IMR-90 (cell line): ENCODE results near the gene MRPL12. TPM values are rescaled to one million over a fixed set of nuclear protein-coding genes. Genes with fewer than 3 reads are reported as not detected.

Experiments used
- ATAC-seq: fragments of 200-7000 bp; cut with Tn5 transposase; 2 replicates; pipeline ENCODE4 v1.9.1; 2020; ENCODE audit warnings: low read depth, mild to moderate bottlenecking, moderate library complexity
- BruUV-seq: library from RNA; stranded (reverse); fragments of 400-500 nt; replicated peaks from 2 replicates; lab custom pipeline; 2021; lab: Mats Ljungman, UMichigan
- CTCF ChIA-PET: fragments of 300-600 bp; formaldehyde crosslinking; extraction: SDS; loops from one replicate; lab custom pipeline; 2021; ENCODE audit warnings: antibody characterized with exemption; lab: Yijun Ruan, JAX
- POLR2A ChIA-PET: fragments of 300-600 bp; sonication (Branson Sonifier 250); formaldehyde crosslinking; loops from one replicate; lab custom pipeline; 2022; ENCODE audit warnings: antibody characterized with exemption; ENCODE audit not compliant: unreplicated experiment; lab: Charles Lee
- DNase-seq: peaks from one replicate; pipeline ENCODE4 v3.0.0; 2013
- H2AFZ ChIP-seq: replicated peaks from 2 replicates; pipeline ENCODE3; 2013; ENCODE audit warnings: low read length, mild to moderate bottlenecking; ENCODE audit not compliant: poor library complexity
- H2AK5ac ChIP-seq: 2 replicates; pipeline ENCODE4 v1.6.1; 2013; ENCODE audit warnings: low read depth, low read length, inconsistent platforms
- H2AK9ac ChIP-seq: replicated peaks from 2 replicates; pipeline ENCODE3; 2013; ENCODE audit warnings: mild to moderate bottlenecking, low read depth, low read length, moderate library complexity; ENCODE audit not compliant: poor library complexity
- H2BK120ac ChIP-seq: 2 replicates; pipeline ENCODE4 v1.6.1; 2013; ENCODE audit warnings: low read depth, low read length, inconsistent platforms
- H2BK15ac ChIP-seq: 3 replicates; pipeline ENCODE4 v1.6.1; 2013; ENCODE audit warnings: low read depth, low read length, inconsistent platforms
- H2BK20ac ChIP-seq: 2 replicates; pipeline ENCODE4 v1.6.1; 2013; ENCODE audit warnings: low read depth, mild to moderate bottlenecking, inconsistent platforms, low read length, moderate library complexity
- H2BK5ac ChIP-seq: 2 replicates; pipeline ENCODE4 v1.6.1; 2013; ENCODE audit warnings: mild to moderate bottlenecking, low read depth, low read length, inconsistent platforms; ENCODE audit not compliant: poor library complexity, severe bottlenecking
- H3K14ac ChIP-seq: replicated peaks from 2 replicates; pipeline ENCODE4 v1.6.1; 2013; ENCODE audit warnings: low read depth, low read length, inconsistent platforms
- H3K18ac ChIP-seq: 2 replicates; pipeline ENCODE4 v1.6.1; 2013; ENCODE audit warnings: low read depth, low read length, control low read depth
- H3K23ac ChIP-seq: 2 replicates; pipeline ENCODE4 v1.6.1; 2013; ENCODE audit warnings: low read depth, low read length, inconsistent platforms
- H3K27ac ChIP-seq: 2 replicates; pipeline ENCODE4 v1.5.1; 2013; ENCODE audit warnings: mild to moderate bottlenecking, control low read depth, low read length; ENCODE audit not compliant: insufficient read depth
- H3K27me3 ChIP-seq: 2 replicates; pipeline ENCODE4 v1.6.1; 2013; ENCODE audit warnings: low read length; ENCODE audit not compliant: control insufficient read depth, insufficient read depth
- H3K36me3 ChIP-seq: 2 replicates; pipeline ENCODE4 v1.6.1; 2013; ENCODE audit warnings: low read length, mixed read lengths; ENCODE audit not compliant: control insufficient read depth, insufficient read depth
- H3K4ac ChIP-seq: 2 replicates; pipeline ENCODE4 v1.6.1; 2013; ENCODE audit warnings: low read depth, low read length, inconsistent platforms
- H3K4me1 ChIP-seq: 2 replicates; pipeline ENCODE4 v1.6.1; 2013; ENCODE audit warnings: low read length, mixed read lengths; ENCODE audit not compliant: control insufficient read depth, insufficient read depth
- H3K4me2 ChIP-seq: 2 replicates; pipeline ENCODE4 v1.6.1; 2013; ENCODE audit warnings: low read depth, mild to moderate bottlenecking, control low read depth, low read length, moderate library complexity
- H3K4me3 ChIP-seq: 2 replicates; pipeline ENCODE4 v1.5.1; 2013; ENCODE audit warnings: low read depth, mild to moderate bottlenecking, control low read depth, low read length, moderate library complexity; ENCODE audit not compliant: insufficient read depth
- H3K56ac ChIP-seq: 2 replicates; pipeline ENCODE4 v1.6.1; 2013; ENCODE audit warnings: low read length, inconsistent platforms; ENCODE audit not compliant: insufficient read depth; ENCODE audit errors: extremely low read depth
- H3K79me1 ChIP-seq, 2 experiments: 2 replicates each; pipeline ENCODE4 v1.6.1; 2013; ENCODE audit warnings: low read length in 2 of 2, inconsistent platforms in 1 of 2, low read depth in 1 of 2
- H3K9ac ChIP-seq: 2 replicates; pipeline ENCODE4 v1.6.1; 2013; ENCODE audit warnings: low read depth, low read length, control low read depth
- H3K9me1 ChIP-seq: 2 replicates; pipeline ENCODE4 v1.6.1; 2013; ENCODE audit warnings: low read length, inconsistent platforms; ENCODE audit not compliant: insufficient read depth
- H3K9me3 ChIP-seq: 2 replicates; pipeline ENCODE4 v1.6.1; 2013; ENCODE audit warnings: low read length; ENCODE audit not compliant: control insufficient read depth, insufficient read depth
- H4K20me1 ChIP-seq: 2 replicates; pipeline ENCODE4 v1.6.1; 2013; ENCODE audit warnings: low read length, inconsistent platforms; ENCODE audit not compliant: insufficient read depth
- H4K5ac ChIP-seq: 2 replicates; pipeline ENCODE4 v1.6.1; 2013; ENCODE audit warnings: mild to moderate bottlenecking, low read depth, low read length, control low read depth
- H4K8ac ChIP-seq, 2 experiments: 2 replicates each; pipeline ENCODE4 v1.6.1; 2013; ENCODE audit warnings: low read depth in 2 of 2, low read length in 2 of 2, control low read depth in 1 of 2, inconsistent platforms in 1 of 2
- H4K91ac ChIP-seq: 2 replicates; pipeline ENCODE4 v1.6.1; 2013; ENCODE audit warnings: low read depth, low read length, inconsistent platforms; ENCODE audit not compliant: insufficient read depth
- BHLHE40 ChIP-seq: fragments of 150-350 bp; IDR thresholded peaks from 2 replicates; pipeline ENCODE4 v1.6.1; 2016; ENCODE audit warnings: mild to moderate bottlenecking, low read depth, low read length
- CEBPB ChIP-seq: IDR thresholded peaks from 2 replicates; pipeline ENCODE4 v1.6.1; 2012; ENCODE audit warnings: low read depth, low read length, improper control_type of control experiment
- CHD1 ChIP-seq: IDR thresholded peaks from 2 replicates; pipeline ENCODE4 v1.6.1; 2012; ENCODE audit warnings: low read depth, low read length, improper control_type of control experiment
- CTCF ChIP-seq: conservative IDR thresholded peaks from 2 replicates; pipeline ENCODE4 v1.5.1; 2012; ENCODE audit warnings: mild to moderate bottlenecking, low read depth, low read length, improper control_type of control experiment
- ELK1 ChIP-seq: fragments of 150-350 bp; IDR thresholded peaks from 2 replicates; pipeline ENCODE4 v1.6.1; 2016; ENCODE audit warnings: low read depth, mild to moderate bottlenecking, low read length, moderate library complexity, borderline replicate concordance
- FOS ChIP-seq: fragments of 150-350 bp; IDR thresholded peaks from 2 replicates; pipeline ENCODE4 v1.6.1; 2016; ENCODE audit warnings: low read depth, low read length
- MAFK ChIP-seq: IDR thresholded peaks from 2 replicates; pipeline ENCODE4 v1.6.1; 2012; ENCODE audit warnings: low read depth, low read length, improper control_type of control experiment
- MAZ ChIP-seq: IDR thresholded peaks from 2 replicates; pipeline ENCODE4 v1.6.1; 2012; ENCODE audit warnings: low read depth, mild to moderate bottlenecking, low read length, improper control_type of control experiment, moderate library complexity, borderline replicate concordance
- MXI1 ChIP-seq: IDR thresholded peaks from 2 replicates; pipeline ENCODE4 v1.6.1; 2012; ENCODE audit warnings: low read depth, mild to moderate bottlenecking, low read length, moderate library complexity, borderline replicate concordance
- NFE2L2 ChIP-seq: fragments of 150-350 bp; IDR thresholded peaks from 2 replicates; pipeline ENCODE4 v1.6.1; 2016; ENCODE audit warnings: low read depth, mild to moderate bottlenecking, low read length
- POLR2A ChIP-seq: IDR thresholded peaks from 2 replicates; pipeline ENCODE4 v1.6.1; 2012; ENCODE audit warnings: mild to moderate bottlenecking, low read depth, low read length
- RAD21 ChIP-seq: IDR thresholded peaks from 2 replicates; pipeline ENCODE4 v1.6.1; 2012; ENCODE audit warnings: low read length, improper control_type of control experiment
- RCOR1 ChIP-seq: IDR thresholded peaks from 2 replicates; pipeline ENCODE4 v1.6.1; 2012; ENCODE audit warnings: mild to moderate bottlenecking, low read length, improper control_type of control experiment; ENCODE audit not compliant: insufficient replicate concordance
- RFX5 ChIP-seq: IDR thresholded peaks from 2 replicates; pipeline ENCODE4 v1.8.0; 2012; ENCODE audit warnings: low read depth, mild to moderate bottlenecking, low read length, moderate library complexity
- SMC3 ChIP-seq: fragments of 150-350 bp; IDR thresholded peaks from 2 replicates; pipeline ENCODE4 v1.6.1; 2016; ENCODE audit warnings: low read depth, mild to moderate bottlenecking, antibody characterized with exemption, low read length, moderate library complexity
- USF2 ChIP-seq: fragments of 150-350 bp; IDR thresholded peaks from 2 replicates; pipeline ENCODE4 v1.6.1; 2017; ENCODE audit warnings: mild to moderate bottlenecking, antibody characterized with exemption, low read length, low read depth
- WGBS, 2 experiments: methylation state at CpG; one replicate each; pipeline versions ENCODE4 v1.1.5 to v1.1.7; 2013; ENCODE audit warnings: missing lambda C conversion rate in 2 of 2; ENCODE audit not compliant: insufficient read length in 1 of 2; ENCODE audit errors: extremely low coverage in 2 of 2; 5-methylcytosine and 5-hydroxymethylcytosine counted together
- dilution Hi-C: fragments of 300-500 bp; cut with HindIII; formaldehyde crosslinking; loops from one replicate; pipeline ENCODE4 v1.14.3; 2018; ENCODE audit warnings: low sequenced_read_pairs; ENCODE audit not compliant: unreplicated experiment
- in situ Hi-C: fragments of 300-500 bp; cut with MboI; formaldehyde crosslinking; loops from 3 replicates; pipeline ENCODE4 v1.14.3; 2019; ENCODE audit warnings: low sequenced_read_pairs, inconsistent platforms, mixed read lengths
- intact Hi-C: fragments of 100-400 bp; cut with micrococcal nuclease; formaldehyde crosslinking; loops from 2 replicates; pipeline ENCODE4 v1.10.0; 2022
- polyA plus RNA-seq, 3 experiments: library from polyadenylated mRNA; depleted of rRNA; stranded (reverse); fragments of >200 nt; gene quantifications; 2 replicates each; pipeline ENCODE4 v1.2.3, GENCODE V29; 2012; ENCODE audit warnings: low replicate concordance in 1 of 3
- total RNA-seq: library from RNA; depleted of rRNA; stranded (reverse); fragments of >200 nt; gene quantifications from 2 replicates; pipeline ENCODE4 v1.2.3, GENCODE V29; 2012

The MRPL12 gene
- total and polyA plus RNA-seq, 2 of the 4 experiments (the other 2 are of a cell fraction): 17.2 to 111 TPM

GRCh38 chr17:81705518-81706231, 2.5 kb downstream of the MRPL12 start:
- CTCF ChIA-PET: no interaction called here
- dilution Hi-C loops: no loop called here

More at GRCh38 chr17:81705518-81706231, 2.5 kb downstream of the MRPL12 start:
- Histone ChIP-seq H3K9me3 (no peaks in the 10 kb centered on the region), H2AK9ac (no peak overlapping the region), H2AFZ (peak overlapping the region; percentile 33), H3K9ac (no peak overlapping the region), H3K27ac (no peak overlapping the region), H3K79me1 (peaks cover 12 to 50% of the 10 kb centered on the region in 2 experiments), H2AK5ac (no peak overlapping the region), H3K36me3 (peaks cover 27% of the 10 kb centered on the region), H3K4me2 (no peak overlapping the region), H4K8ac (no peak overlapping the region), H3K18ac (no peak overlapping the region), H2BK15ac (no peak overlapping the region), H2BK5ac (no peak overlapping the region), H3K4me3 (no peak overlapping the region), H3K9me1 (peaks cover 3% of the 10 kb centered on the region; the same call in 1 of the 2 replicates), H2BK120ac (no peak overlapping the region), H3K56ac (no peak overlapping the region), H3K14ac (no peak overlapping the region), H3K23ac (no peak overlapping the region), H3K27me3 (no peaks in the 10 kb centered on the region), H3K4ac (no peak overlapping the region), H4K5ac (no peak overlapping the region), H4K20me1 (peaks cover 25% of the 10 kb centered on the region), H4K91ac (no peak overlapping the region), H2BK20ac (no peak overlapping the region), H3K4me1 (peaks cover 10% of the 10 kb centered on the region)
- DNase-seq (no peak), ATAC-seq (no peak)
- WGBS, 2 experiments: 96% methylated on average over 17 of the region's 30 CpGs; no CpG with 5 or more reads in 1 of the 2 experiments
- in situ Hi-C loops (no loop called here), intact Hi-C loops (no loop called here)
- no TSS peak for BruUV-seq
- TF ChIP-seq POLR2A (no peak), NFE2L2 (no peak), MXI1 (no peak), ELK1 (no peak), FOS (no peak), CEBPB (no peak), RFX5 (no peak), RCOR1 (no peak), MAZ (no peak), USF2 (no peak), SMC3 (no peak), BHLHE40 (no peak), CTCF (no peak), RAD21 (no peak), CHD1 (no peak), MAFK (no peak)
- POLR2A ChIA-PET: no interaction called here
